HCT116 (cell line): ENCODE measurements around the gene GSTM3. TPM values are rescaled to one million over a fixed set of nuclear protein-coding genes. Genes with fewer than 3 reads are reported as not detected.

Experiments used
- ATAC-seq: fragments of 200-7000 bp; cut with Tn5 transposase; 2 replicates; pipeline ENCODE4 v1.9.1; 2020; ENCODE audit warnings: mild to moderate bottlenecking, moderate library complexity
- BruUV-seq: library from RNA; stranded (reverse); fragments of 400-500 nt; replicated peaks from 2 replicates; lab custom pipeline; 2021; lab: Mats Ljungman, UMichigan
- CTCF ChIA-PET: fragments of 300-600 bp; sonication (Branson Sonifier 250); formaldehyde crosslinking; loops from one replicate; lab custom pipeline; 2021; ENCODE audit warnings: antibody characterized with exemption; lab: Charles Lee
- POLR2A ChIA-PET: fragments of 300-600, 350-600 bp; sonication (Branson Sonifier 250); formaldehyde crosslinking; loops from one replicate; lab custom pipeline; 2021; ENCODE audit warnings: antibody characterized with exemption; lab: Charles Lee
- RAD21 ChIA-PET, 2 experiments: fragments of 300-600 bp; sonication (Branson Sonifier 250); formaldehyde crosslinking; loops; one replicate each; lab custom pipeline; 2023; ENCODE audit warnings: low total read pairs in 2 of 2; ENCODE audit not compliant: uncharacterized antibody in 2 of 2, unreplicated experiment in 2 of 2, low non-redundant PET in 1 of 2; lab: Charles Lee
- DNase-seq: peaks from one replicate; pipeline ENCODE4 v3.0.0-alpha.2; 2010; ENCODE audit warnings: low read depth, low spot score
- H2AFZ ChIP-seq: fragments of 200-600 bp; shearing (Covaris generic), sonication (generic); 2 replicates; pipeline ENCODE4 v1.6.1; 2017; ENCODE audit warnings: low read depth, mixed run types, mixed read lengths, antibody characterized with exemption, low read length; ENCODE audit not compliant: poor library complexity, severe bottlenecking
- H3K27ac ChIP-seq: 2 replicates; pipeline ENCODE4 v1.5.1; 2012; ENCODE audit warnings: low read depth, low read length
- H3K27me3 ChIP-seq: fragments of 200-600 bp; sonication (generic); 2 replicates; pipeline ENCODE4 v1.6.1; 2016; ENCODE audit warnings: mixed run types, low read length, mixed read lengths; ENCODE audit not compliant: insufficient read depth
- H3K36me3 ChIP-seq, 2 experiments: fragments of 200-500 bp in 1 of 2; fragments of 200-600 bp in 1 of 2; sonication (Bioruptor generic) in 1 of 2; sonication (generic) in 1 of 2; 2 replicates each; pipeline versions ENCODE4 v1.5.1 to v1.6.1; 2014 to 2016; ENCODE audit warnings: low read length in 2 of 2, inconsistent platforms in 1 of 2, mixed read lengths in 1 of 2, mixed run types in 1 of 2; ENCODE audit not compliant: insufficient read depth in 2 of 2, control insufficient read depth in 1 of 2
- H3K4me1 ChIP-seq, 2 experiments: fragments of 200-600 bp in 1 of 2; sonication (generic) in 1 of 2; 2 replicates each; pipeline versions ENCODE4 v1.5.1 to v1.6.1; 2012 to 2017; ENCODE audit warnings: low read length in 2 of 2, inconsistent platforms in 1 of 2, mild to moderate bottlenecking in 1 of 2, mixed read lengths in 1 of 2, mixed run types in 1 of 2, moderate library complexity in 1 of 2; ENCODE audit not compliant: insufficient read depth in 2 of 2, control insufficient read depth in 1 of 2
- H3K4me2 ChIP-seq: fragments of 200-600 bp; sonication (generic); 2 replicates; pipeline ENCODE4 v1.6.1; 2017; ENCODE audit warnings: mixed run types, low read length, mixed read lengths
- H3K4me3 ChIP-seq, 2 experiments: fragments of 200-600 bp in 1 of 2; sonication (generic) in 1 of 2; replicated peaks in 1 of 2; 2 replicates each; pipeline ENCODE4 v1.5.1; 2011 to 2016; ENCODE audit warnings: low read length in 2 of 2, control low read depth in 1 of 2, low read depth in 1 of 2, mild to moderate bottlenecking in 1 of 2, mixed read lengths in 1 of 2, mixed run types in 1 of 2
- H3K79me2 ChIP-seq: fragments of 200-600 bp; sonication (generic); 2 replicates; pipeline ENCODE4 v1.6.1; 2017; ENCODE audit warnings: mild to moderate bottlenecking, mixed run types, low read length, moderate library complexity, mixed read lengths; ENCODE audit not compliant: insufficient read depth
- H3K9ac ChIP-seq: fragments of 200-600 bp; sonication (generic); 2 replicates; pipeline ENCODE4 v1.6.1; 2016; ENCODE audit warnings: low read length, mixed read lengths
- H3K9me2 ChIP-seq: fragments of 200-600 bp; sonication (generic), shearing (Covaris generic); 2 replicates; pipeline ENCODE4 v1.6.1; 2017; ENCODE audit warnings: mixed run types, mild to moderate bottlenecking, moderate library complexity; ENCODE audit not compliant: insufficient read depth
- H3K9me3 ChIP-seq, 2 experiments: fragments of 200-500 bp in 1 of 2; fragments of 200-600 bp in 1 of 2; sonication (Bioruptor generic) in 1 of 2; sonication (generic) in 1 of 2; 2 replicates each; pipeline ENCODE4 v1.6.1; 2014 to 2017; ENCODE audit warnings: low read length in 2 of 2, mixed read lengths in 2 of 2, inconsistent platforms in 1 of 2, low read depth in 1 of 2, mild to moderate bottlenecking in 1 of 2, mixed run types in 1 of 2, moderate library complexity in 1 of 2; ENCODE audit not compliant: control insufficient read depth in 1 of 2, insufficient read depth in 1 of 2
- H4K20me1 ChIP-seq: fragments of 200-600 bp; sonication (generic), shearing (Covaris generic); 2 replicates; pipeline ENCODE4 v1.6.1; 2017; ENCODE audit warnings: mixed run types, mild to moderate bottlenecking, moderate library complexity; ENCODE audit not compliant: insufficient read depth
- CBX3 ChIP-seq: IDR thresholded peaks from 2 replicates; pipeline ENCODE4 v1.6.1; 2012; ENCODE audit warnings: low read depth
- CTCF ChIP-seq, 3 experiments: fragments of 200-600 bp in 1 of 3; sonication (generic) in 1 of 3; IDR thresholded peaks in 2 of 3; conservative IDR thresholded peaks in 1 of 3; 2 replicates each; pipeline ENCODE4 v1.5.1; 2012 to 2017; ENCODE audit warnings: low read depth in 2 of 3, low read length in 2 of 3, antibody characterized with exemption in 1 of 3, borderline replicate concordance in 1 of 3, control low read depth in 1 of 3, mild to moderate bottlenecking in 1 of 3, mixed read lengths in 1 of 3, mixed run types in 1 of 3, moderate library complexity in 1 of 3; ENCODE audit not compliant: insufficient read depth in 1 of 3
- EZH2 ChIP-seq: fragments of 200-600 bp; sonication (generic); IDR thresholded peaks from 2 replicates; pipeline ENCODE4 v1.6.1; 2017; ENCODE audit warnings: antibody characterized with exemption, mixed run types
- EZH2phosphoT487 ChIP-seq: fragments of 200-600 bp; IDR thresholded peaks from 2 replicates; pipeline ENCODE4 v1.6.1; 2018; ENCODE audit warnings: antibody characterized with exemption, borderline replicate concordance
- JUND ChIP-seq: IDR thresholded peaks from 2 replicates; pipeline ENCODE4 v1.6.1; 2012
- POLR2A ChIP-seq: IDR thresholded peaks from 2 replicates; pipeline ENCODE4 v1.7.0; 2011; ENCODE audit warnings: borderline replicate concordance; ENCODE audit not compliant: insufficient read depth, insufficient read length; ENCODE audit errors: extremely low read depth
- RAD21 ChIP-seq: IDR thresholded peaks from 2 replicates; pipeline ENCODE4 v1.6.1; 2012; ENCODE audit warnings: low read depth, mild to moderate bottlenecking
- TCF7L2 ChIP-seq: IDR thresholded peaks from 2 replicates; pipeline ENCODE4 v1.7.0; 2011; ENCODE audit warnings: borderline replicate concordance, inconsistent platforms; ENCODE audit not compliant: insufficient read depth, insufficient read length; ENCODE audit errors: extremely low read depth
- ZFX ChIP-seq: fragments of 450-650 bp; IDR thresholded peaks from 2 replicates; pipeline ENCODE4 v1.6.1; 2017
- intact Hi-C: fragments of 100-400 bp; cut with micrococcal nuclease; formaldehyde crosslinking; loops from 2 replicates; pipeline ENCODE4 v1.10.0; 2022
- total RNA-seq: library from RNA; stranded (reverse); gene quantifications from one replicate; pipeline ENCODE4 v1.2.1, GENCODE V29; 2021; ENCODE audit not compliant: unreplicated experiment

Gene GSTM3
- total RNA-seq, 1 experiment from 2014 or later = 0.39 TPM

DNA sequence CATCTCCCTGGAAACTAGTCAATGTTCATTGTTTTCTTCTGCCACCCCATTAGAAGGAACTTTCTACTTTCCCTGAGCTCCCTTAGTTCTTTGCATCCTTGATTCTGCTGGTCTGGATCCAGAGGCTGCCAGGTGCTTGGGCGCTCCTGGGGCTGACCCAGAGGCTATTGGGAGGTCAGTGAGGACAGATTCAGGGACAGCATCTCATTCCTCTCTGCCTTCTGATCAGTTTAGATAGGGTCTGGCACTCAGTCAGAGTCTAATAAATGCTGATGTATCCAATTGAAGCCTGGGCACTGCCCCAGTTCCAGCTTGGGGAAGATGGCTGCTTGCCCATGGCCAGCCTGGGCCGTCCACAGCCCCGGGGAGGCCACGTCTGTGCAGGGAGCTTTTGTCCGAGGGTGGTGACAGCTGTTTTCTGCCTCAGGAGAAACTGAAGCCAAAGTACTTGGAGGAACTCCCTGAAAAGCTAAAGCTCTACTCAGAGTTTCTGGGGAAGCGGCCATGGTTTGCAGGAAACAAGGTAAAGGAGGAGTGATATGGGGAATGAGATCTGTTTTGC, 50.9 kb downstream of the GSTM3 start:
- Histone ChIP-seq H3K4me1 (no peaks in the 10 kb centered on the region), H3K4me3 (no peak overlapping the region), H3K4me2 (no peak overlapping the region), H3K27me3 (no peaks in the 10 kb centered on the region), H2AFZ (no peak overlapping the region), H3K9ac (no peak overlapping the region), H3K9me3 (no peaks in the 10 kb centered on the region), H3K36me3 (no peaks in the 10 kb centered on the region), H3K9me2 (no peaks in the 10 kb centered on the region), H3K27ac (no peak overlapping the region), H3K79me2 (no peaks in the 10 kb centered on the region), H4K20me1 (no peaks in the 10 kb centered on the region)
- no TSS peak for BruUV-seq
- ChIA-PET CTCF (no interaction called here), POLR2A (no interaction called here), RAD21 (no interaction called here)
- DNase-seq = no peak
- TF ChIP-seq EZH2 (no peak), TCF7L2 (no peak), CBX3 (no peak), ZFX (no peak), CTCF (IDR thresholded peaks at IDR 0.05 in 2 of 3, conservative IDR thresholded peaks at IDR 0.05 in 1 of 3; ENCODE audit: borderline replicate concordance in 1 of 3, insufficient read depth in 1 of 3, low read depth in 2 of 3, low read length in 2 of 3) (no peak), POLR2A (no peak), EZH2phosphoT487 (no peak), RAD21 (no peak), JUND (no peak)
- intact Hi-C loops = no loop called here
- no peak for ATAC-seq
